Astrocyte (in vitro differentiated cells and primary cell): Measurements from ENCODE around the gene INPP4A. TPM values are rescaled to one million over a fixed set of nuclear protein-coding genes. Genes with fewer than 3 reads are reported as not detected.
A peak's percentile ranks its signal among the peaks of the same experiment; 100 is the strongest.

ENCODE experiments used
- DNase-seq: peaks from one replicate; pipeline ENCODE4 v3.0.0-alpha.2; 2010; ENCODE audit warnings: low read depth
- FAIRE-seq: peaks from 2 replicates; lab custom pipeline; 2011; peaks lifted over from hg19 to GRCh38; lab: Jason Lieb, UNC
- H2AFZ ChIP-seq: 2 replicates; pipeline ENCODE4 v1.6.0; 2012; ENCODE audit warnings: low read depth, low read length, inconsistent platforms
- H3K27ac ChIP-seq: 2 replicates; pipeline ENCODE4 v1.5.1; 2011; ENCODE audit warnings: low read depth, low read length, inconsistent platforms
- H3K27me3 ChIP-seq: 2 replicates; pipeline ENCODE4 v1.6.0; 2011; ENCODE audit warnings: low read length, inconsistent platforms; ENCODE audit not compliant: insufficient read depth
- H3K36me3 ChIP-seq: 2 replicates; pipeline ENCODE4 v1.5.1; 2011; ENCODE audit warnings: low read length, inconsistent platforms; ENCODE audit not compliant: insufficient read depth
- H3K4me1 ChIP-seq: 2 replicates; pipeline ENCODE4 v1.5.1; 2011; ENCODE audit warnings: low read length, inconsistent platforms; ENCODE audit not compliant: insufficient read depth
- H3K4me2 ChIP-seq: 2 replicates; pipeline ENCODE4 v1.6.0; 2012; ENCODE audit warnings: low read length, inconsistent platforms
- H3K4me3 ChIP-seq: 2 replicates; pipeline ENCODE4 v1.5.1; 2011; ENCODE audit warnings: low read depth, mild to moderate bottlenecking, low read length, inconsistent platforms; ENCODE audit not compliant: insufficient read depth
- H3K79me2 ChIP-seq: 2 replicates; pipeline ENCODE4 v1.6.0; 2012; ENCODE audit warnings: mild to moderate bottlenecking, low read length, inconsistent platforms; ENCODE audit not compliant: insufficient read depth
- H3K9ac ChIP-seq: 2 replicates; pipeline ENCODE4 v1.6.0; 2012; ENCODE audit warnings: mild to moderate bottlenecking, low read length, inconsistent platforms
- H3K9me3 ChIP-seq: 2 replicates; pipeline ENCODE4 v1.5.1; 2012; ENCODE audit warnings: low read depth, mild to moderate bottlenecking, low read length, inconsistent platforms; ENCODE audit not compliant: insufficient read depth
- H4K20me1 ChIP-seq: 2 replicates; pipeline ENCODE4 v1.6.0; 2012; ENCODE audit warnings: low read length, inconsistent platforms; ENCODE audit not compliant: insufficient read depth
- H3K27ac Mint-ChIP-seq: one replicate; pipeline ENCODE4 v1.8.0; 2021; ENCODE audit warnings: mild to moderate bottlenecking, mixed read lengths; ENCODE audit not compliant: unreplicated experiment
- H3K27me3 Mint-ChIP-seq: one replicate; pipeline ENCODE4 v1.8.0; 2021; ENCODE audit warnings: low read depth, mixed read lengths; ENCODE audit not compliant: unreplicated experiment
- H3K36me3 Mint-ChIP-seq: one replicate; pipeline ENCODE4 v1.8.0; 2021; ENCODE audit warnings: low read depth, mixed read lengths; ENCODE audit not compliant: unreplicated experiment
- H3K4me1 Mint-ChIP-seq: one replicate; pipeline ENCODE4 v1.8.0; 2021; ENCODE audit warnings: low read depth, mixed read lengths; ENCODE audit not compliant: unreplicated experiment
- H3K4me3 Mint-ChIP-seq: one replicate; pipeline ENCODE4 v1.8.0; 2021; ENCODE audit warnings: mild to moderate bottlenecking, moderate library complexity, mixed read lengths; ENCODE audit not compliant: unreplicated experiment
- H3K9me3 Mint-ChIP-seq: one replicate; pipeline ENCODE4 v1.8.0; 2021; ENCODE audit warnings: mild to moderate bottlenecking, mixed read lengths; ENCODE audit not compliant: unreplicated experiment
- EZH2 ChIP-seq: IDR thresholded peaks from 2 replicates; pipeline ENCODE4 v1.6.1; 2012; ENCODE audit warnings: mild to moderate bottlenecking, low read length, inconsistent platforms; ENCODE audit not compliant: insufficient read depth
- total RNA-seq: library from RNA; stranded (reverse); gene quantifications from 2 replicates; pipeline ENCODE4 v1.2.1, GENCODE V29; 2021
- TF ChIP-seq, protein P1 (sequence below): IDR thresholded peaks from 2 replicates; pipeline ENCODE4 v1.5.1; 2011; ENCODE audit warnings: low read depth, mild to moderate bottlenecking, inconsistent platforms, low read length, moderate library complexity; ENCODE audit not compliant: insufficient read depth

Gene INPP4A
- total RNA-seq, 1 donor from 2014 or later = 19.4 TPM

DNA sequence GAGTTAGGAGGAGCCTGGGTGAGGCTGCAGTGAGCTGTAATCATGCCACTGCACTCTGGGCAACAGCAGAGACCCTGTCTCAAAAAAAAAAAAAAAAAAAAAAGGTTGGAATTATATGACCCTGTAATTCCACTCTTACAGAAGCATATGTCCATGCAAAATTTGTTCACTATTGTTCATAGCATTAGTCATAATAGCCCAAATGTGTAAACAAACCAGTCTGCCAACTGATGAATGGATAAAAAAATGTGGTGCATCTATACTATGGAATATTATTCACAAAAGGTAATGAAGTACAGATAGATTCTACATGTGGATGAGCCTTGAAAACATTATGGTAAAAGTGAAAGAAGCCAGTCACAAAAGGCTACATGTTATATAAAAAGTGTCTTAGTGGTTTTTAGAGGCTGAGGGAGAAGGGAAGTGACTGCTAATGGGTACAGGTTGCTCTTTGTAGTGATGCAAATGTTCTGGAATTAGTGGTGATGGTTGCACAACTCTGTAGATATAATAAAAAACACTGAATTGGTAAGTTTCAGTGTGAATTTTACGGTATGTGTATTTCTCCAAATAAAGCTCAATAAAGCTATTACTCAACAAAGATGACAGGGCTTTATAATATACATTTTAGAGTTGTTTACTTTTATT lies 154.2 kb downstream of the INPP4A start:
- TF ChIP-seq, protein P1, sequence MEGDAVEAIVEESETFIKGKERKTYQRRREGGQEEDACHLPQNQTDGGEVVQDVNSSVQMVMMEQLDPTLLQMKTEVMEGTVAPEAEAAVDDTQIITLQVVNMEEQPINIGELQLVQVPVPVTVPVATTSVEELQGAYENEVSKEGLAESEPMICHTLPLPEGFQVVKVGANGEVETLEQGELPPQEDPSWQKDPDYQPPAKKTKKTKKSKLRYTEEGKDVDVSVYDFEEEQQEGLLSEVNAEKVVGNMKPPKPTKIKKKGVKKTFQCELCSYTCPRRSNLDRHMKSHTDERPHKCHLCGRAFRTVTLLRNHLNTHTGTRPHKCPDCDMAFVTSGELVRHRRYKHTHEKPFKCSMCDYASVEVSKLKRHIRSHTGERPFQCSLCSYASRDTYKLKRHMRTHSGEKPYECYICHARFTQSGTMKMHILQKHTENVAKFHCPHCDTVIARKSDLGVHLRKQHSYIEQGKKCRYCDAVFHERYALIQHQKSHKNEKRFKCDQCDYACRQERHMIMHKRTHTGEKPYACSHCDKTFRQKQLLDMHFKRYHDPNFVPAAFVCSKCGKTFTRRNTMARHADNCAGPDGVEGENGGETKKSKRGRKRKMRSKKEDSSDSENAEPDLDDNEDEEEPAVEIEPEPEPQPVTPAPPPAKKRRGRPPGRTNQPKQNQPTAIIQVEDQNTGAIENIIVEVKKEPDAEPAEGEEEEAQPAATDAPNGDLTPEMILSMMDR = no peak
- TF ChIP-seq EZH2 = no peak
- H3K4me2 ChIP-seq = no peak overlapping the region
- H3K27me3 ChIP-seq = no peaks in the 10 kb centered on the region
- no peaks in the 10 kb centered on the region for H3K27me3 Mint-ChIP-seq
- no peaks in the 10 kb centered on the region for H3K79me2 ChIP-seq
- no peaks in the 10 kb centered on the region for H3K4me1 ChIP-seq
- H2AFZ ChIP-seq = no peak overlapping the region
- H3K9ac ChIP-seq = no peak overlapping the region
- H3K4me3 ChIP-seq = no peak overlapping the region
- H3K4me3 Mint-ChIP-seq = no peak overlapping the region
- no peaks in the 10 kb centered on the region for H3K9me3 ChIP-seq
- peaks cover under 1% of the 10 kb centered on the region for H3K9me3 Mint-ChIP-seq
- H3K4me1 Mint-ChIP-seq = no peaks in the 10 kb centered on the region
- FAIRE-seq = no peak
- H3K36me3 Mint-ChIP-seq = peaks cover 2% of the 10 kb centered on the region
- H3K27ac ChIP-seq = peak overlapping the region; percentile 5
- peaks cover 18% of the 10 kb centered on the region for H3K36me3 ChIP-seq
- peak; percentile 35 for DNase-seq
- H3K27ac Mint-ChIP-seq = no peak overlapping the region
- peaks cover 13% of the 10 kb centered on the region for H4K20me1 ChIP-seq

DNA sequence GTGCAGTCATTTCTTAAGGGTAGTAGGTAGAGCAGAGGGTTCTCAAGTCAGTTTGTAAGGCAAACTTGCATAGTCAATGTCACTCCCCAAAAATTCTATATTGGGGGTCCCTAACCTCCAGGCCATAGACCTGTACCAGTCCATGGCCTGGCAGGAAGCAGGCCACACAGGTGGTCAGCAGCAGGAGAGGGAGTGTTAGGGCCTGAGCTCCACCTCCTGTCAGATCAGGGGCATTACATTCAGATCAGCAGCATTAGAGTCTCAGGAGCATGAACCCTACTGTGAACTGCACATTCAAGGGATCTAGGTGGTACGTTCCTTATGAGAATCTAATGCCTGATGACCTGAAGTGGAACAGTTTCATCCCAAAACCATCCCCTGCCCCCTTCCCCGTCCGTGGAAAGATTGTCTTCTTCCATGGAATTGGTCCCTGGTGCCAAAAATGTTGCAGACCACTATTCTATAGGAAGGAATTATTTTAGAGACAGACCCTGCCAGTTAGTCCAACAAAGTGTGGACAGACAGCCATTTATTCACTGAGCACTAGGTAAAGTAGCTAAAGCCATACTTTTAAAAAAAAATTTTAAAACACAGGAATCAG lies 157.0 kb downstream of the INPP4A start:
- H3K27me3 ChIP-seq = no peaks in the 10 kb centered on the region
- Mint-ChIP-seq H3K27ac (no peak overlapping the region), H3K9me3 (no peaks in the 10 kb centered on the region), H3K4me3 (no peak overlapping the region), H3K27me3 (no peaks in the 10 kb centered on the region), H3K36me3 (no peaks in the 10 kb centered on the region), H3K4me1 (peaks cover 2% of the 10 kb centered on the region)
- no peak overlapping the region for H3K27ac ChIP-seq
- no peak overlapping the region for H3K4me2 ChIP-seq
- FAIRE-seq = no peak
- no peaks in the 10 kb centered on the region for H3K4me1 ChIP-seq
- peaks cover 18% of the 10 kb centered on the region for H3K36me3 ChIP-seq
- H3K79me2 ChIP-seq = peaks cover 21% of the 10 kb centered on the region
- TF ChIP-seq, protein P1 = peak; percentile 55
- no peak for TF ChIP-seq EZH2
- no peaks in the 10 kb centered on the region for H3K9me3 ChIP-seq
- peaks cover 29% of the 10 kb centered on the region for H4K20me1 ChIP-seq
- DNase-seq = peak; percentile 21
- no peak overlapping the region for H3K4me3 ChIP-seq
- no peak overlapping the region for H2AFZ ChIP-seq
- H3K9ac ChIP-seq = no peak overlapping the region

- peaks cover 12% of the 10 kb centered on the region for H3K4me1 ChIP-seq
- no peak overlapping the region for H3K9ac ChIP-seq
- no peaks in the 10 kb centered on the region for H3K27me3 Mint-ChIP-seq
- H3K9me3 ChIP-seq = no peaks in the 10 kb centered on the region
- peaks cover 10% of the 10 kb centered on the region for H3K4me1 Mint-ChIP-seq
- no peak overlapping the region for H2AFZ ChIP-seq
- no peak overlapping the region for H3K4me3 Mint-ChIP-seq
- no peaks in the 10 kb centered on the region for H3K9me3 Mint-ChIP-seq
- H3K36me3 ChIP-seq = peaks cover 13% of the 10 kb centered on the region
- H3K27me3 ChIP-seq = no peaks in the 10 kb centered on the region
- FAIRE-seq (no peak), DNase-seq (no peak)
- no peak overlapping the region for H3K27ac Mint-ChIP-seq
- H3K36me3 Mint-ChIP-seq = no peaks in the 10 kb centered on the region
- no peak for TF ChIP-seq EZH2
- TF ChIP-seq, protein P1 = no peak
- H4K20me1 ChIP-seq = peaks cover 28% of the 10 kb centered on the region
- no peak overlapping the region for H3K4me3 ChIP-seq
- no peak overlapping the region for H3K4me2 ChIP-seq
- H3K79me2 ChIP-seq = peaks cover 49% of the 10 kb centered on the region
- no peak overlapping the region for H3K27ac ChIP-seq
Observed at GRCh38 chr2:98604547-98604946, 159.9 kb downstream of the INPP4A start.
